Cardiac muscle cell (in vitro differentiated cells and primary cell): Measurements from ENCODE around the gene OLFM2. TPM values are rescaled to one million over a fixed set of nuclear protein-coding genes. Genes with fewer than 3 reads are reported as not detected.
A peak's percentile ranks its signal among the peaks of the same experiment; 100 is the strongest.

Source experiments
- DNase-seq, 2 donors: peaks; one replicate each; pipeline versions ENCODE4 v3.0.0 to v3.0.0-alpha.2; 2010 to 2017; ENCODE audit warnings: low read depth in 1 of 2, low spot score in 1 of 2
- H3K27ac ChIP-seq: fragments of 200-600 bp; sonication (generic); 2 replicates; pipeline ENCODE4 v1.5.1; 2016
- H3K27me3 ChIP-seq: fragments of 200-600 bp; sonication (generic); 2 replicates; pipeline ENCODE4 v1.6.0; 2016; ENCODE audit warnings: control low read depth
- H3K36me3 ChIP-seq: fragments of 200-600 bp; sonication (generic); 2 replicates; pipeline ENCODE4 v1.5.1; 2016; ENCODE audit warnings: control low read depth
- H3K4me1 ChIP-seq: fragments of 200-600 bp; sonication (generic); 2 replicates; pipeline ENCODE4 v1.8.1; 2017; ENCODE audit warnings: low read depth, mild to moderate bottlenecking, mixed run types
- H3K4me3 ChIP-seq: fragments of 200-600 bp; sonication (generic); 2 replicates; pipeline ENCODE4 v1.5.1; 2016; ENCODE audit warnings: mild to moderate bottlenecking
- H3K9me3 ChIP-seq: fragments of 200-600 bp; sonication (generic); 2 replicates; pipeline ENCODE4 v1.5.1; 2017; ENCODE audit warnings: low read depth, mild to moderate bottlenecking, control low read depth
- polyA plus RNA-seq: library from polyadenylated mRNA; unstranded; fragments of >200 nt; fragmentation: Nextera tagmentation; extraction: Ambion mirVana; gene quantifications from 2 replicates; pipeline ENCODE4 v1.2.1, GENCODE V29; 2016
- total RNA-seq: library from RNA; depleted of rRNA; stranded (reverse); fragments of >200 nt; gene quantifications from 2 replicates; pipeline ENCODE4 v1.2.3, GENCODE V29; 2016
- TF ChIP-seq, protein P1 (sequence below): IDR thresholded peaks from 2 replicates; pipeline ENCODE4 v1.5.1; 2012; ENCODE audit warnings: low read depth, mild to moderate bottlenecking, low read length

OLFM2 gene
- total and polyA plus RNA-seq, 2 experiments from 2014 or later: 27.1 to 55.1 TPM

DNA sequence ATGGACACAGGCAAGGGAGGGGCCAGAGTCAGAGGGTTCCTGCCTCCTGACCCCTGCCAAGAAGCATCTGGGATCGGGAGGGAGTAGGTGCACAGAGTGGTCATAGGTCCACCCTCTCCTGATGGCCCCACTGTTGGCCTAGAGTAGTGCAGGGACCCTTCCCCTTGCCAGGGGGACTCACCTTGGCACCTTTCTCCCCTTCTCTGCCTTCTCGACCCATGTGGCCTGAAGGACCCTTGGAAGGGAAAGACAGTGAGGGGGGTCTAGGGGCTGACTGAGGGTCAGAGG is 33.3 kb upstream of the OLFM2 start:
- Histone ChIP-seq H3K9me3 (no peaks in the 10 kb centered on the region), H3K4me3 (no peak overlapping the region), H3K27ac (no peak overlapping the region), H3K27me3 (peaks cover 41% of the 10 kb centered on the region), H3K36me3 (no peaks in the 10 kb centered on the region), H3K4me1 (no peaks in the 10 kb centered on the region)
- DNase-seq: no peak
- TF ChIP-seq, protein P1, sequence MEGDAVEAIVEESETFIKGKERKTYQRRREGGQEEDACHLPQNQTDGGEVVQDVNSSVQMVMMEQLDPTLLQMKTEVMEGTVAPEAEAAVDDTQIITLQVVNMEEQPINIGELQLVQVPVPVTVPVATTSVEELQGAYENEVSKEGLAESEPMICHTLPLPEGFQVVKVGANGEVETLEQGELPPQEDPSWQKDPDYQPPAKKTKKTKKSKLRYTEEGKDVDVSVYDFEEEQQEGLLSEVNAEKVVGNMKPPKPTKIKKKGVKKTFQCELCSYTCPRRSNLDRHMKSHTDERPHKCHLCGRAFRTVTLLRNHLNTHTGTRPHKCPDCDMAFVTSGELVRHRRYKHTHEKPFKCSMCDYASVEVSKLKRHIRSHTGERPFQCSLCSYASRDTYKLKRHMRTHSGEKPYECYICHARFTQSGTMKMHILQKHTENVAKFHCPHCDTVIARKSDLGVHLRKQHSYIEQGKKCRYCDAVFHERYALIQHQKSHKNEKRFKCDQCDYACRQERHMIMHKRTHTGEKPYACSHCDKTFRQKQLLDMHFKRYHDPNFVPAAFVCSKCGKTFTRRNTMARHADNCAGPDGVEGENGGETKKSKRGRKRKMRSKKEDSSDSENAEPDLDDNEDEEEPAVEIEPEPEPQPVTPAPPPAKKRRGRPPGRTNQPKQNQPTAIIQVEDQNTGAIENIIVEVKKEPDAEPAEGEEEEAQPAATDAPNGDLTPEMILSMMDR: no peak

DNA sequence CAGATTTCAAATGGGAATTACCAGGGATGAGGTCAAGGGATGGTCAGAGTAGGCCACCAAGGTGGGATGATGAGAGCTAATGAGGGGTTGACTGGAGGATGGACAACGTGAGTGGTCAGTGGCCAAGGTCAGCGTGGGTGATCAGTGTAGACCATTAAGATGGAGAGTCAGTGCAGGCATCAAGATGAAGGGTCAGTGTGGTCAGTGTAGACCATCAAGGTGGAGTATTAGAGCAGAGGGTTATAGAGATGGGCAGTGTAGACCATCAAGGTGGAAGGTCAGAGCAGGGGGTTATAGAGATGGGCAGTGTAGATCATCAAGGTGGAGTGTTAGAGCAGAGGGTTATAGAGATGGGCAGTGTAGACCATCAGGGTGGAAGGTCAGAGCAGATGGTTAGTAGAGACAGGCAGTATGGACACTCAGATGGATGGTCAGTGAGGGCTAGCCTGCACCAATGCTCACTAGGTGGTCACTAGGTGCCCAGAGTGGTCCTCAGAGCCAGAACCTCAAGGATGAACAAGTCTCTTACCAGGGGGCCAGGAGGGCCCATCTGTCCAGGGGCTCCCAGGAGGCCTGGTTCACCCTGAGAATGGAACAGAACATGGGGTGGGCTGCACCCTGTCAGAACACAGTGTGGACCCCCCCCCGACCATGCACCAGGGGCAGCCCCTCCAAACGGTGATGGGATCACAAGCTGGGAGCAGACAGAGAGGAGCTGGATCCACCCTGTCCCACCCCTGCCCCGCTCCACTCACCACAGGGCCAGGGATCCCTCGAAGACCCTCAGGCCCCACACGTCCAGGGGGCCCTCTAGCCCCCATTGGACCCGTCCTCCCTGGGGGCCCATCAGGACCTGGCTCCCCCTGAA is 32.7 kb upstream of the OLFM2 start:
- H3K9me3 ChIP-seq: no peaks in the 10 kb centered on the region
- no peak for DNase-seq
- H3K27me3 ChIP-seq: peaks cover 41% of the 10 kb centered on the region
- H3K36me3 ChIP-seq: no peaks in the 10 kb centered on the region
- no peaks in the 10 kb centered on the region for H3K4me1 ChIP-seq
- H3K4me3 ChIP-seq: no peak overlapping the region
- no peak overlapping the region for H3K27ac ChIP-seq
- TF ChIP-seq, protein P1: no peak

DNA sequence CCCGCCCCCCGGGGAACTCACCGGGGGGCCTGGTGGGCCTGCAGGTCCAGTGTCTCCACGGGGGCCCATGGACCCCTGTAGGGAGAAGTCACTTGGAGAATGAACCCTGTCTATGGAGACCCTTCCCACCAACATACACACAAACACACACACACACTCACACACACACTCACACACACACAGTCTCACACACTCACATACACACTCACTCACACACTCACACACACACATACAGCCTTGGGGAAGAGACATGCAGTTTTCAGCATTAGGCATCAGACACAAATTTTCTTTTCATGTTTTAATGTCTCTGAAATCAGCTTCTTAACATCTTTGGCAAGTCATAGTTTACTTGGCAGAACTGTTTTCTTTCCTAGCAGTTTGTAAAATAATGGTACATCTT is 31.0 kb upstream of the OLFM2 start:
- TF ChIP-seq, protein P1: no peak

DNA sequence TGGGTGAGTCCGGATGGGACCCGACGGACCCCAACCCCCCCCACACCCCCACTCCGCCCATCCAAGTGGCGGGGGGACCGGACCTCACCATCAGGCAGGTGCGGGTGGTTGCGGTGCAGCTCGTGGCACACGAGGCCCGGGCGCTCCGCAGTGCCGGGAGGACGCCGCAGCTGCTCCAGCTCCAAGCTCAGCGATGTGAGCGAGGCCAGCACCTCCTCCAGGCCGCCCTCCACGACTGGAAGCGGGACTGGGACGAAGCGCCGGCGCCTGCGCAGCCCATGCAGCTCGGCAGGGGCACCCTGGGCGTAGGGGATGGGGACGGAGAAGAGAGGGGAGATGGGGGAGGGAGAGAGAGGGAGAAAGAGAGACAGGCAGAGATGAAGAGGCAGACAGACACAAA is 30.1 kb upstream of the OLFM2 start:
- H3K4me3 ChIP-seq: no peak overlapping the region
- TF ChIP-seq, protein P1: no peak
- H3K36me3 ChIP-seq: no peaks in the 10 kb centered on the region
- DNase-seq: no peak
- no peak overlapping the region for H3K27ac ChIP-seq
- no peaks in the 10 kb centered on the region for H3K4me1 ChIP-seq
- H3K9me3 ChIP-seq: no peaks in the 10 kb centered on the region
- H3K27me3 ChIP-seq: peaks cover 41% of the 10 kb centered on the region

More for the DNA sequence above, 31.0 kb upstream of the OLFM2 start:
- Histone ChIP-seq H3K27me3 (peaks cover 41% of the 10 kb centered on the region), H3K9me3 (no peaks in the 10 kb centered on the region), H3K27ac (no peak overlapping the region), H3K4me1 (no peaks in the 10 kb centered on the region), H3K36me3 (no peaks in the 10 kb centered on the region), H3K4me3 (no peak overlapping the region)
- DNase-seq: peak in 1 of 2 donors; percentile 33

DNA sequence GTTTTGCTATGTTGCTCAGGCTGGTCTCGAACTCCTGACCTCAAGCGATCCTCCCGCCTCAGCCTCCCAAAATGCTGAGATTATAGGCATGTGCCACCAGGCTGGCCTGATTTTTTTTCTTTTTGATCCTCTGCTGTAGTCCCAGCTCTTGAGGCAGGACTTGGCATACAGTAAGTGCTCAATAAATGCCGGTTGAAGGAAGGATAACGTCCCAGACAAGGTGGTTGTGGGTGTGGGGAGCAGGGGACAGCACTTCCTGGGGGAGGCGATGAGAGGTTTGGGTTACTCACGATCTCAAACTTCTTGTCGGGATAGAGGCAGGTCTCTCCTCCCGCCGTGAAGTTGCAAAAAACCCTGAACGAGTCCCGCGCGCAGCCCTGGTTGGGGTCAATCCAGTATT is 29.7 kb upstream of the OLFM2 start:
- TF ChIP-seq, protein P1: no peak
- Histone ChIP-seq H3K4me3 (no peak overlapping the region), H3K27me3 (peaks cover 41% of the 10 kb centered on the region), H3K4me1 (no peaks in the 10 kb centered on the region), H3K36me3 (no peaks in the 10 kb centered on the region), H3K27ac (no peak overlapping the region), H3K9me3 (no peaks in the 10 kb centered on the region)
- DNase-seq: no peak
